ENCODE measurements around the gene ZMIZ1. TPM values are rescaled to one million over a fixed set of nuclear protein-coding genes. Genes with fewer than 3 reads are reported as not detected.

Gene ZMIZ1
- total and polyA plus RNA-seq, 2 experiments from 2014 or later: 9.2 to 30.9 TPM

DNA sequence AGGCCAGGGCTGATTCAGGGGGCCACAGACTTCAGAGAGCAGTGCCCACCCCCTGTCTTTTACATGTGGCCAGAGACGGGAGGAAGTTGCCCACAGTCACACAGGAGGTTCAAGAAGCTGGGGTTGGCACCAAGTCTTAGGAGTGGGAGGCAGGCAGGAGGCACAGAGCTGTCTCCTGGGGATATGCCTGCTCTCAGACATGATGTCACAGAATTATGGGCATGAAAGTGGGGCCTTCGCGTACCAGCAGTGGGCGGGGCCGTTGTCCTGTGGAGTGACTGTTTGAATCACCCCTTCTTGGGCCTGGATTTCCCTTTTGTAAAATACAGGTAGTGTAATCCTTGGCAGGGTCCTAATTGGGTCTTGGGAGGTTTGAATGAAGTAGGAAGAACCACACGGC, 197.3 kb downstream of the ZMIZ1 start:
- no peak for DNase-seq (ENCODE audit: low spot score)
- Histone ChIP-seq H4K20me1 (replicated peaks; ENCODE audit: insufficient read depth) (peaks cover 4% of the 10 kb centered on the region), H3K79me2 (replicated peaks; ENCODE audit: insufficient read depth) (no peaks in the 10 kb centered on the region), H3K9me2 (ENCODE audit: insufficient read depth) (no peaks in the 10 kb centered on the region), H3K4me1 (ENCODE audit: insufficient read depth) (no peaks in the 10 kb centered on the region), H3K4me2 (no peak overlapping the region), H3K27ac (ENCODE audit: low read depth) (no peak overlapping the region), H2AFZ (no peak overlapping the region), H3K27me3 (ENCODE audit: insufficient read depth) (no peaks in the 10 kb centered on the region), H3K36me3 (ENCODE audit: insufficient read depth) (no peaks in the 10 kb centered on the region), H3F3A (replicated peaks; ENCODE audit: low read depth) (no peaks in the 10 kb centered on the region), H3K4me3 (no peak overlapping the region)
- Mint-ChIP-seq H3K36me3 (ENCODE audit: low read depth) (peaks cover 5% of the 10 kb centered on the region; the same call in 2 of the 3 replicates), H3K27me3 (ENCODE audit: insufficient read depth, low read depth, poor library complexity) (peaks cover 30% of the 10 kb centered on the region), H3K4me3 (no peak overlapping the region), H3K9me3 (no peaks in the 10 kb centered on the region), H3K4me1 (peaks cover 15% of the 10 kb centered on the region), H3K27ac (no peak overlapping the region)
- TF ChIP-seq ZNF114 (CRISPR knock-in tag; IDR thresholded peaks at IDR 0.05): no peak
- TF ChIP-seq, protein P1, sequence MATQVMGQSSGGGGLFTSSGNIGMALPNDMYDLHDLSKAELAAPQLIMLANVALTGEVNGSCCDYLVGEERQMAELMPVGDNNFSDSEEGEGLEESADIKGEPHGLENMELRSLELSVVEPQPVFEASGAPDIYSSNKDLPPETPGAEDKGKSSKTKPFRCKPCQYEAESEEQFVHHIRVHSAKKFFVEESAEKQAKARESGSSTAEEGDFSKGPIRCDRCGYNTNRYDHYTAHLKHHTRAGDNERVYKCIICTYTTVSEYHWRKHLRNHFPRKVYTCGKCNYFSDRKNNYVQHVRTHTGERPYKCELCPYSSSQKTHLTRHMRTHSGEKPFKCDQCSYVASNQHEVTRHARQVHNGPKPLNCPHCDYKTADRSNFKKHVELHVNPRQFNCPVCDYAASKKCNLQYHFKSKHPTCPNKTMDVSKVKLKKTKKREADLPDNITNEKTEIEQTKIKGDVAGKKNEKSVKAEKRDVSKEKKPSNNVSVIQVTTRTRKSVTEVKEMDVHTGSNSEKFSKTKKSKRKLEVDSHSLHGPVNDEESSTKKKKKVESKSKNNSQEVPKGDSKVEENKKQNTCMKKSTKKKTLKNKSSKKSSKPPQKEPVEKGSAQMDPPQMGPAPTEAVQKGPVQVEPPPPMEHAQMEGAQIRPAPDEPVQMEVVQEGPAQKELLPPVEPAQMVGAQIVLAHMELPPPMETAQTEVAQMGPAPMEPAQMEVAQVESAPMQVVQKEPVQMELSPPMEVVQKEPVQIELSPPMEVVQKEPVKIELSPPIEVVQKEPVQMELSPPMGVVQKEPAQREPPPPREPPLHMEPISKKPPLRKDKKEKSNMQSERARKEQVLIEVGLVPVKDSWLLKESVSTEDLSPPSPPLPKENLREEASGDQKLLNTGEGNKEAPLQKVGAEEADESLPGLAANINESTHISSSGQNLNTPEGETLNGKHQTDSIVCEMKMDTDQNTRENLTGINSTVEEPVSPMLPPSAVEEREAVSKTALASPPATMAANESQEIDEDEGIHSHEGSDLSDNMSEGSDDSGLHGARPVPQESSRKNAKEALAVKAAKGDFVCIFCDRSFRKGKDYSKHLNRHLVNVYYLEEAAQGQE (IDR thresholded peaks at IDR 0.05; ENCODE audit: unreplicated experiment): no peak
- no peak for TF ChIP-seq CREB1 (CRISPR knock-in tag; IDR thresholded peaks at IDR 0.05; ENCODE audit: low read depth)
- TF ChIP-seq ZNF331 (CRISPR knock-in tag; IDR thresholded peaks at IDR 0.05; ENCODE audit: low read depth): no peak
- no peak for ATAC-seq

DNA sequence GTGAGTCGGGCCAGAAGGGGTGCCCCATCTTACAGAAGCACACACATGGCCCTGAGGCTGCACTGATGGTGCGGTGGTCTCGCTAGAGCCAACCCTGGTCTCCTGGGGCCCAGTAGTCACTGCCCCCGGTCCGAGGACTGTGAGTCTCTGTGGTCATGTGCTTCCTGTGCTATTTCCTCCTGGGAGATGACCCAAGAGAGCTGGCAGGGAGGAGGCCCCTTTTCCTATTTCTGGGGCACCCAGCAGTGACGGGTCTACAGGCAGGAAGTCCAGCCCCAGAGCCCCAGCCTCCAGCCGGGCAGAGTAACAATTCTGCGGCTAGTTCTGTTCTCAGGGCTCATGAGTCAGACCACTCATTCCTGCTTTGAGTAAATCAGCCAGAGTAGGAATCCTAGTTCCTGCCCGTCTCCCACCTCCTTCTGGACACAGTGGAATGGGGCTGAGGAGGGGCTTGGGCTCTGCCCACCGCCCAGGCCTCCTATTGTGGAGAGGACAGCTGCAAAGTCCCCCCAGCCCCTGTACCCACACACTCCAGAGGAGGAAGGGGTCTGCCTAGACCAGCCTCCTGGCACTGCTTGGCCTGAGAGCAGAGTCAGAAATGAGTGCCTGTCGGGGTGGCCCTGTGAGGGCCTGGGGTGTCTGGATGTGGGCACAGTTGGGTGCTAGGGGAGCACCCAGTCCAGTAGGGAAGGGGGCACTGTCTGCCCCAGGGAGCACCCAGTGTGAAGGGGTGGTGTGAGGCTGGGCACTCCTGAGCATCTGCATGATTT, 198.0 kb downstream of the ZMIZ1 start:
- Mint-ChIP-seq H3K27ac (no peak overlapping the region), H3K27me3 (ENCODE audit: insufficient read depth, low read depth, poor library complexity) (peaks cover 32% of the 10 kb centered on the region), H3K9me3 (no peaks in the 10 kb centered on the region), H3K4me3 (no peak overlapping the region), H3K4me1 (peaks cover 10% of the 10 kb centered on the region), H3K36me3 (ENCODE audit: low read depth) (peaks cover 5% of the 10 kb centered on the region; the same call in 2 of the 3 replicates)
- Histone ChIP-seq H3K79me2 (replicated peaks; ENCODE audit: insufficient read depth) (no peaks in the 10 kb centered on the region), H3K4me2 (no peak overlapping the region), H3K36me3 (ENCODE audit: insufficient read depth) (no peaks in the 10 kb centered on the region), H4K20me1 (replicated peaks; ENCODE audit: insufficient read depth) (peaks cover 4% of the 10 kb centered on the region), H3F3A (replicated peaks; ENCODE audit: low read depth) (no peaks in the 10 kb centered on the region), H3K4me3 (no peak overlapping the region), H3K9me2 (ENCODE audit: insufficient read depth) (no peaks in the 10 kb centered on the region), H3K27ac (ENCODE audit: low read depth) (no peak overlapping the region), H2AFZ (no peak overlapping the region), H3K4me1 (ENCODE audit: insufficient read depth) (no peaks in the 10 kb centered on the region), H3K27me3 (ENCODE audit: insufficient read depth) (no peaks in the 10 kb centered on the region)
- no peak for DNase-seq (ENCODE audit: low spot score)
- no peak for ATAC-seq
- no peak for TF ChIP-seq EZH2phosphoT487 (IDR thresholded peaks at IDR 0.05; ENCODE audit: unreplicated experiment)
- TF ChIP-seq, protein P2, sequence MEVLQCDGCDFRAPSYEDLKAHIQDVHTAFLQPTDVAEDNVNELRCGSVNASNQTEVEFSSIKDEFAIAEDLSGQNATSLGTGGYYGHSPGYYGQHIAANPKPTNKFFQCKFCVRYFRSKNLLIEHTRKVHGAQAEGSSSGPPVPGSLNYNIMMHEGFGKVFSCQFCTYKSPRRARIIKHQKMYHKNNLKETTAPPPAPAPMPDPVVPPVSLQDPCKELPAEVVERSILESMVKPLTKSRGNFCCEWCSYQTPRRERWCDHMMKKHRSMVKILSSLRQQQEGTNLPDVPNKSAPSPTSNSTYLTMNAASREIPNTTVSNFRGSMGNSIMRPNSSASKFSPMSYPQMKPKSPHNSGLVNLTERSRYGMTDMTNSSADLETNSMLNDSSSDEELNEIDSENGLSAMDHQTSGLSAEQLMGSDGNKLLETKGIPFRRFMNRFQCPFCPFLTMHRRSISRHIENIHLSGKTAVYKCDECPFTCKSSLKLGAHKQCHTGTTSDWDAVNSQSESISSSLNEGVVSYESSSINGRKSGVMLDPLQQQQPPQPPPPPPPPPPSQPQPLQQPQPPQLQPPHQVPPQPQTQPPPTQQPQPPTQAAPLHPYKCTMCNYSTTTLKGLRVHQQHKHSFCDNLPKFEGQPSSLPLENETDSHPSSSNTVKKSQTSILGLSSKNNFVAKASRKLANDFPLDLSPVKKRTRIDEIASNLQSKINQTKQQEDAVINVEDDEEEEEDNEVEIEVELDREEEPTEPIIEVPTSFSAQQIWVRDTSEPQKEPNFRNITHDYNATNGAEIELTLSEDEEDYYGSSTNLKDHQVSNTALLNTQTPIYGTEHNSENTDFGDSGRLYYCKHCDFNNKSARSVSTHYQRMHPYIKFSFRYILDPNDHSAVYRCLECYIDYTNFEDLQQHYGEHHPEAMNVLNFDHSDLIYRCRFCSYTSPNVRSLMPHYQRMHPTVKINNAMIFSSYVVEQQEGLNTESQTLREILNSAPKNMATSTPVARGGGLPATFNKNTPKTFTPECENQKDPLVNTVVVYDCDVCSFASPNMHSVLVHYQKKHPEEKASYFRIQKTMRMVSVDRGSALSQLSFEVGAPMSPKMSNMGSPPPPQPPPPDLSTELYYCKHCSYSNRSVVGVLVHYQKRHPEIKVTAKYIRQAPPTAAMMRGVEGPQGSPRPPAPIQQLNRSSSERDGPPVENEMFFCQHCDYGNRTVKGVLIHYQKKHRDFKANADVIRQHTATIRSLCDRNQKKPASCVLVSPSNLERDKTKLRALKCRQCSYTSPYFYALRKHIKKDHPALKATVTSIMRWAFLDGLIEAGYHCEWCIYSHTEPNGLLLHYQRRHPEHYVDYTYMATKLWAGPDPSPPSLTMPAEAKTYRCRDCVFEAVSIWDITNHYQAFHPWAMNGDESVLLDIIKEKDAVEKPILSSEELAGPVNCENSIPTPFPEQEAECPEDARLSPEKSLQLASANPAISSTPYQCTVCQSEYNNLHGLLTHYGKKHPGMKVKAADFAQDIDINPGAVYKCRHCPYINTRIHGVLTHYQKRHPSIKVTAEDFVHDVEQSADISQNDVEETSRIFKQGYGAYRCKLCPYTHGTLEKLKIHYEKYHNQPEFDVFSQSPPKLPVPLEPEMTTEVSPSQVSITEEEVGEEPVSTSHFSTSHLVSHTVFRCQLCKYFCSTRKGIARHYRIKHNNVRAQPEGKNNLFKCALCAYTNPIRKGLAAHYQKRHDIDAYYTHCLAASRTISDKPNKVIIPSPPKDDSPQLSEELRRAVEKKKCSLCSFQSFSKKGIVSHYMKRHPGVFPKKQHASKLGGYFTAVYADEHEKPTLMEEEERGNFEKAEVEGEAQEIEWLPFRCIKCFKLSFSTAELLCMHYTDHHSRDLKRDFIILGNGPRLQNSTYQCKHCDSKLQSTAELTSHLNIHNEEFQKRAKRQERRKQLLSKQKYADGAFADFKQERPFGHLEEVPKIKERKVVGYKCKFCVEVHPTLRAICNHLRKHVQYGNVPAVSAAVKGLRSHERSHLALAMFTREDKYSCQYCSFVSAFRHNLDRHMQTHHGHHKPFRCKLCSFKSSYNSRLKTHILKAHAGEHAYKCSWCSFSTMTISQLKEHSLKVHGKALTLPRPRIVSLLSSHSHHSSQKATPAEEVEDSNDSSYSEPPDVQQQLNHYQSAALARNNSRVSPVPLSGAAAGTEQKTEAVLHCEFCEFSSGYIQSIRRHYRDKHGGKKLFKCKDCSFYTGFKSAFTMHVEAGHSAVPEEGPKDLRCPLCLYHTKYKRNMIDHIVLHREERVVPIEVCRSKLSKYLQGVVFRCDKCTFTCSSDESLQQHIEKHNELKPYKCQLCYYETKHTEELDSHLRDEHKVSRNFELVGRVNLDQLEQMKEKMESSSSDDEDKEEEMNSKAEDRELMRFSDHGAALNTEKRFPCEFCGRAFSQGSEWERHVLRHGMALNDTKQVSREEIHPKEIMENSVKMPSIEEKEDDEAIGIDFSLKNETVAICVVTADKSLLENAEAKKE (CRISPR knock-in tag; IDR thresholded peaks at IDR 0.05): no peak
- no peak for TF ChIP-seq NANOG (IDR thresholded peaks at IDR 0.05; ENCODE audit: borderline replicate concordance)
- TF ChIP-seq ZNF114 (CRISPR knock-in tag; IDR thresholded peaks at IDR 0.05): no peak
- no peak for TF ChIP-seq JUNB (IDR thresholded peaks at IDR 0.05; ENCODE audit: unreplicated experiment)
- no peak for TF ChIP-seq POLR2AphosphoS5 (IDR thresholded peaks at IDR 0.05; ENCODE audit: low read depth)
- no peak for TF ChIP-seq ZNF331 (CRISPR knock-in tag; IDR thresholded peaks at IDR 0.05; ENCODE audit: low read depth)
- no peak for TF ChIP-seq CREB1 (CRISPR knock-in tag; IDR thresholded peaks at IDR 0.05; ENCODE audit: low read depth)

All from GM23338 (cell line).